HG02970 (cell line): ENCODE data around the gene NAV2.

Experiments
- ATAC-seq: cut with Tn5 transposase; IDR thresholded peaks from one replicate; pipeline ENCODE4 v1.9.1; 2021; ENCODE audit warnings: mild to moderate bottlenecking, moderate library complexity, moderate number of reproducible peaks; ENCODE audit not compliant: unreplicated experiment, low FRiP score

The NAV2 gene

DNA sequence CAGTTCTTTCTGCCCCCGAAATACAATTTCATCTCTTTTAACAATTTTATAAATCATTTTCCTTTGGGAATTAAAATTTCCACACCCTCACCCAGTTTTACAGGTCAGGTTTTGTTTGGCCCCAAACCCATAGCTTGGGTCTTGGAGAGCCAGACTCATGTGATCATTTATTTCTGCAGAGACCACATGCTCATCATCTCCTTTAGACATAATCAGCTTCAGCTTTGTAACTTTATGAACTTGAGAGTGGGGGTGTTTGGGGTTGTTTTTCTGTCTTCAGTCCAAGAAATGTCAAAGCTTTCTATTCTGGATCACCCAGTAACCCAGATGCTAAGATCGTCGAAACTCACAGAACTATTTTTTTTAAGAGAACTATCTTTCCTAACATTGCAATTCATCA lies 376.7 kb downstream of the NAV2 start:
- ATAC-seq: no peak

DNA sequence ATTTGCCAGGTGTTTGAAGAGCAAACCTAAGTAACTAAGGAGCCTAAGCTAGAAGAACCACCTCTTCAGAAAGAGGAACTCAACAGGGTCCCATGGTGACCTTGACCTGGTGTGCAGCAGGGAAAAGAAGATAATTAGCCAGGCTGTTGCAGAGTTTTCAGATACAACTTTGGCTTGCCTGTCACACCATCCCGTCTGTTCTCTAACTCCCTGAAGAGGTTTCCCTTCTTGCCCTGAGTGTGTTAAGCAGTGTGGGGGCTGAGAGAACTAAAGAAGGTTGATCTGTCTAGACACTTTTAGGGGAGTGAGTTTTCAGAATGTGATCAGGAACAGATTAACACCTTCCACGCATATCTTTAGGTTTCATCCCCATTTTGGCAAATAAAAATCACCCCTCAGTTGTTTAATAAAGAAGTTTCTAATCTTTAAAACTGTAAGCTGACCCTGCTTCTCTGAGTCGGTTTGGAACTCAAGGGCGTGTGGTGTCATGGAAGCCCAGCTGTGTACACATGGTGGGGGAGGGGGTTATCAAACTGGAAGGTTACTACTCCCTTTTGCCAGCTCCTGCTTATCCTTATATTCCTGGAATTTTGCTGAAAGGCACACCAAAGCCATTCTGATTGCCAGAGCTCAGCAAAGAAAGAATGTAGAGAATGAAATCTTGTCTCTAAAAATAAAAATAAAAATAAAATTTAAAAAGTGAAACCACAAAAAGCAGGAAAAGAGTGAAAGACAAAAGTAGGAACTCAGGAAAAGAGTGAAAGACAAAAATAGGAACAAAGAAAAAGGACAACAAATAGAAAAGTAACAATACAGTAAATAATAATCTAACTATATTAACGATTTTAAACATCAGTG lies 377.4 kb downstream of the NAV2 start:
- no peak for ATAC-seq

DNA sequence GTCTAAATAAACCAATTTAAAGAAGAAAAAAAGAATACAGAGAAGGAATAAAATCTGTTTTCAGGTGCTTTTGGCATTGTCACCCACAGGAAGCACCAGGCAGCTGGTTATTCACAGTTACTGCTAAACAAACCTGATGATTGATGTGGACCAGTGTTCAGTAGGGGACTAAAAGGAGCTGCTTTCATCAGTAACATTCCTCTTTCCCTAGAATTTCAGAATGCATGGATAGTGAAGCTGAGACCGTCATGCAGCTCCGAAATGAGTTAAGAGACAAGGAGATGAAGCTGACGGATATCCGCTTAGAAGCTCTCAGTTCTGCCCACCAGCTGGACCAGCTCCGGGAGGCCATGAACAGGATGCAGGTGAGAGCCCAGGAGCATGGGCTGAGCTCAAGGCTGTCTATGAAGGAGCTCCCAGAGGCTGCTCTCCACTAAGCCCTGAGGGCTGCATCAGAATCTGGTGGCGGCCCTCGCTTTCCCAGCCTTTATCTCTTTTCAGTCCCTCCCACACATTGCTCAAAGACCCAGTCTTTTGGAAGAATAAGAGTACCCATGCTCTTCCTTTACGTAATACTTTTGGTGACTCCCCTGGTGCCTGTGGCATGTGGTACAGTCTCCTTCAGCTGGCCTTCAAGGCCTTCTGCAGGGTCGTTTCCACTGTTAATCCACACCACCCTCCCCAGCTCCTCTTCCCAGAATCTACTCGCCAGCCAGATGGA lies 378.2 kb downstream of the NAV2 start:
- ATAC-seq: no peak

DNA sequence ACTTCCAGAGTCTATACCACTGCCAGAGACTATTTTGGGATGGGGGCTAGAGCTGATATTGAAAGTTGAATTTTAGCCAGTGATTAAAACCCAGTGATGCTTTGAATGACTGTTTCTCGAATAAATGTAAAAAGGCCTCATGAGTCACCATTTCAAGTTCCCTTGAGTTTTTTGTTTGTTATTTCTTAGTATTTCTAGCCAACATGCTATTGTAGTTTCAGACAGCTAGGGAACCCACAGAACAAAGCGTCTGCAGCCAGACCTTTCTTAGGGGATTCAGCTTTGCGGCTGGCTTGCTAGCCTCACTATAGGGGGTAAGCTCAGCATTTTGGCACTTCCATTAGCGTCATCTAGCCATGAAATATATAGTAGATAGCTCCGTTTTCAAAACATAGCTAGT lies 381.1 kb downstream of the NAV2 start:
- ATAC-seq: no peak

DNA sequence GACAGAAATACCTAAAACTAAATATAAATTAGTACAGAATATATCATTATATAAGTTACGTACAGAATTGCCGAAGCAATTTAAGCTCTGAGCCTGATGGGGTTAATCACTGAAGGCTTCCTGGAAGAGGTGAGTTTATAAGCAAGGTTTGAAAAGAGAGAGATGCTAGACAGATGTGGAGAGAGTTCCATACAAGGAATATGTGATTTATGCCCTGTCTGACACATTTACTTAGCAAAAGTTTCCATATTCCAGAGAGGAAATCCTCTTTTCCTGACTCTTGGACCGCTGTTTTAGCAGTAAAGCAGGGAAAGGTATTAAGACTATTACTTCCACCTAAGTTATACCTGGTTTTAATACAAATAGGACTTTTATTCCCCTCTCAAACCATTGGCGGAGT lies 382.6 kb downstream of the NAV2 start:
- no peak for ATAC-seq

DNA sequence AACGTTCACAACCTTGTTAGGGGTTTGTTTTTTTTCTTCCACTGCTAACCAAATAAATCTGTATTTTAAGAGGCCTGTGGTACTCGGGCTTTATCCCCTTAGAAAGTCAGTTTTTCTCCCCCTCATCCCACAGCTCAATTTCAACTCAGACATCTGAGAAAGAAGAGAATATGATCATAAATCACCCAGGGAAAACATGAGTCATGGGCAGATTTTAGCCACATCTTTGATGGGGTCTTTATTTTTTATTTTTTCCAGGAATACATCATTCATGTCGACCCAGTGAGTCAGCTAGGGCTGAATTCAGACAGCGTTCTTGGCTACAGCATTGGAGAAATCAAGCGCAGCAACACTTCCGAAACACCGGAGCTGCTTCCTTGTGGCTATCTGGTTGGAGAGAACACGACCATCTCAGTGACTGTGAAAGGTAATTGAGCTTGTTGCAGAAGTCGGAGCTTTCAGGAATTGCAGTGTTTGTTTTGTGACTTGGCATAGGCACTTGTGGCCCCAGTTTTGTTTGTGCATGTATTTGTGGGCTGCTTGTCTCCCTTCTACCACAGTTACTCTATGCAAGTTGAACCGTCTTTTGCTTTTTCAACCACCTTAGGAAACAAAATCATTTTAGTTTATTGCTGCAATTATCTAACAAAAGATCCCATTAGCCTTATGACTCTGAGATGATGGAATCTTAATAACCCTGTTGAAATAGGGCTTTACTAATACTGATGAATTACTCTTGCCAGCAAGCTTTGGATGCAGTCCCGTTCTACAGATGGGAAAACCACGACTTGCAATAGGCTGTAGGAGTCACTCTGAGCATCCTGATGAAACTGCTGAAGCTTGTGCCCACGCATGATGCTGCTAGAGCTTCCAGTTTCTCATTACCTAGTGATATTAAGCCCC lies 384.9 kb downstream of the NAV2 start:
- ATAC-seq: no peak

DNA sequence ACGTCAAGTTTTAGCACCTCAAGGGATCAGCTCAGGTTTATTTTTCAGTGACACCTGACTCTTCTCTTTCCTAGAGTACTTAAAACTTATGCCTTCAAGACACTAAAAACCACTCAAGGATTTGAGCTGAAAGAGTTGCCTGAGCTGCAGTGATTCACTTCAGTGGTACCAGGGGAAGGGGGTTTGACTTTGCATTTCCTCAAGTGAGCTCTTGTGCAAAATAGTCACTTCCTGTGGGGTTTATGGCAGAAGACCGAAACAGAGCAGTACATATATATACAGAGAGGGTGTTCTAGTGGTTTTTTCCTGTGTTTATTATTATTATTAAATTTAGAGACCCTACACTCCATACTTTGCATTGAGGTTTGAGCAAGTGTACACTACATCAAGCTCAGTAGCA lies 386.9 kb downstream of the NAV2 start:
- ATAC-seq: no peak

DNA sequence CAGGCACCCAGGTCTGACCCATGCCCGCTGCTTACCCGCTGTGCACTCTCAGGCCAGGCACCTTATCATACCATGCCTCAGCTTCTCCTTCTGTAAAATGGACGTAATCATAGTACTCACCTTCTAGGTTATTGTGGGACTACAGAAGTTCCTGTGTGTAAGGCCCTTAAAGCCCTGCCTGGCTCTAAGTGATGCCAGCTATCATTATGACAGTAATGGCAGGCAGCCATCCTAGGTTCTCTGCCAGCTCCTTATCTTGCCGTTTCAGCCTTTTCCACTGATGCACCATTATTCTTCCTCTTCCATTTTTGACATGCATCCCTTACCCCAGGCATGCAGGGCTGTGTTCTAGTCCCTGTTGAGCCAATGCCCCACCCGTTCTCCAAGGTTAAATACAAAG lies 389.8 kb downstream of the NAV2 start:
- ATAC-seq: no peak

DNA sequence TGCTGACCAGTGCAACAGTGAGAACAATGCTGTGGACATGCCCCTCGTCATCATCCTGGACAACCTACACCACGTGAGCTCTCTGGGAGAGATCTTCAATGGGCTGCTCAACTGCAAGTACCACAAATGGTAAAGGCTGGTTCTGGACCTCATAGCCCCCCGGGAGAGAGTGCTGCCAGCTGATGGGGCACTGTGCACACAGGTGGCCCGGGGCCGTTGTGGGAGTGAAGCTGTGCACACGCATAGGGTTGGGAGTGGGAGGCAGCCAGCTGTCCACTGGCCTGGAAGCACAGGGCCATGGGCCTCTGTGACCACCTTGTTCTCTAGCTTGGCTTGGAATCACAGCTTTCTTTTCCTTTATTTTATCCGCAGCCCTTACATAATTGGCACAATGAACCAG lies 390.6 kb downstream of the NAV2 start:
- no peak for ATAC-seq

DNA sequence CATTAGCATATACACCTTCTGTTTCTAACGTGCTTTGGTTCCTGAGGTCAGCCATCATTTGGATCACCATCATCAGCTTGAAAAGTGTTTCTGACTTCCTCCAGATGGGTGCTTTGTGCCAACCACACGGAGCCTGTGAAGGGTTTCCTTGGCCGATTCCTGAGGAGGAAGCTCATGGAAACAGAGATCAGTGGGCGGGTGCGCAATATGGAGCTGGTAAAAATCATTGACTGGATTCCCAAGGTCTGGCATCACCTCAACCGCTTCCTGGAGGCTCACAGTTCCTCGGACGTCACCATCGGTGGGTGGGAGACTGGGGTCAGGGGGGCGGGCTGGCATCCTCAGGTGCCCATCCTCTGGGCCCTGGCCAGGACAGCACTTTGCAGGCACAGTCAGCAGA lies 392.8 kb downstream of the NAV2 start:
- no peak for ATAC-seq

DNA sequence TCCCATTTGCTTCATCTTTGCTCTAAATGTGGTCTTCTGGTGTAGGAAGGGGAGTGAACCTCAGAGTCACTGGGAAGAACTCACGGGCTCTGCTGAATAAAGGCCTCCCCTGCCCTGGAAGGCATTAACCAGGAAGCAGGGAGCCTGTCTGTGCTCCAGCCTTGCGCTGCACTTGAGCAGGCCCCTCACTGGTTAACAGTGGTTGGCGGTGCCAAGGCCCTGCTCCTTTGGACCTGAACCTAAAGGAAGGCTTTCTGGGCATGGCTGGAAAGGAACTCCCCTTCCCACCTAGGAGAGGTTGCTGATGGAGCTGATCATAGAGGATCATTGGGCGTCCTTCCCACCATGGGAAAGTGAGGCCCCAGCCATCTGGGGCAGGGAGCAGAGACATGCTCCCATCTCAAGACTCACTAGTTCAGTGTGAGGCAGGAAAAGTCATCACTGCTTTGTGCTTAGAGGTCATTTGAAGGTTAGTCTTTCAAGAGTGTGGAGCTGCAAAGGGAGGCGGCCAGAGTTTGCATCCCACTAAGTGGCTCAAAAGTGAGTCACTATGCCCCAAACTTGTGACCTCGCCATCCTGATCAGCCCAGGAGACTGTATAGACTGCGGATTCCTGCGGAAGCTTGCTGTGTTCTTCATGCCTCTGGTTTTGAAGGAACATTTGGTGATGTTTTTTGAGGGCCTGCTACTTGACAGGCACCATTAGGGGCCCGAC lies 397.3 kb downstream of the NAV2 start:
- no peak for ATAC-seq

DNA sequence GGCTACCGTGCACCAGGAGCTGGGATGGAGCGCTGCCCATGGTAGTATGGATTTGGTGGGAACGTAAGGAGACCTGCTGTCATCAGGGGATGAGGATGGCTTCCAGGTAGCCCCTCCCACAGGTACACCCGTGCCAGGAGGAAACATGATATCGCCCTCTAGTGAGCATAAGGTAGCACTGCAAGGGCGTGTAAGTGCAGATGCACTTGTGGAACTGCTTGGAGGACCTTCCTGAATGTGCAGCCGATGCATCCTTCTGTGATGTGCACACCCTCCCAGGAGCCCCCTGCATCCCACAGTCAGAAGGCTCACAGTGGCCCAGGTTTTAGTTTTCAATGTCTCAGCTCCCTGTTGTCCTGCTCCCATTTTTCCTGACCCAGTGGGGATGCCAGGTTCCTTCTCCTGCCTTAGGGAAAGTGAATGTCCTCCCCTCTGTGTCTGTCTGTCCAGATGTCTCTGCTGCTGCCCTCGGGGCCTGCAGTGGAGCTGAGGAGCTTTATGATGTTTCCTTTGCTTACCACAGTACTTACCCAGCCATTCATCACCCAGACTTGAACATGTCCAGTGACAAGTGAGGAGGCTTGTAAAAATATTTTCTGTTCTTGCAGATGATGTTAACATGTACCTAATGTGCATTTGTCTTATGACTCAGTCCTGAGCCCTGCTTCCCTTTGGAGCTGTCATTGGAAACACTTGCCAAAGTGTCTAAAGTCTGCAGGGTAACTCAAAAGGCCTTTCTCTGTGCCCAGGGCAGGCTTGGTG lies 398.5 kb downstream of the NAV2 start:
- no peak for ATAC-seq

DNA sequence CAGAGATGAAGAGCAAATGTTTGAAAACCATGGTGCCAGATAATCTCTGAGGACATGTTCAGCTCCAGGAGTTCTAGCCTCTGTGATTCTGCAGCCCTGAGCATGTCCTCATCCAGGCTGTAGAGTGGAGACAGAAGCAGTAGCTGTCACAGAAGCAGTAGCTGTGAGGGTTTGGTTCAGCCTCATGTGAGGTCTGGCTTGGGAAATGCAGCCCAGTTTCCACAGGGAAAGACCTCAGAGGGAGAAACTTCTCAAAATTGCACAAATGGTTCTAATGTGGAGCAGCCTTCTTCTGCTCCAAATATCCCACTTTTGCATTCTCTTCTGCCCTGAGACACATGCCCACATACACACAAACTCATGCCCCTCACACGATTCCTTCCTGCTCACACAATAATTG lies 399.2 kb downstream of the NAV2 start:
- no peak for ATAC-seq

DNA sequence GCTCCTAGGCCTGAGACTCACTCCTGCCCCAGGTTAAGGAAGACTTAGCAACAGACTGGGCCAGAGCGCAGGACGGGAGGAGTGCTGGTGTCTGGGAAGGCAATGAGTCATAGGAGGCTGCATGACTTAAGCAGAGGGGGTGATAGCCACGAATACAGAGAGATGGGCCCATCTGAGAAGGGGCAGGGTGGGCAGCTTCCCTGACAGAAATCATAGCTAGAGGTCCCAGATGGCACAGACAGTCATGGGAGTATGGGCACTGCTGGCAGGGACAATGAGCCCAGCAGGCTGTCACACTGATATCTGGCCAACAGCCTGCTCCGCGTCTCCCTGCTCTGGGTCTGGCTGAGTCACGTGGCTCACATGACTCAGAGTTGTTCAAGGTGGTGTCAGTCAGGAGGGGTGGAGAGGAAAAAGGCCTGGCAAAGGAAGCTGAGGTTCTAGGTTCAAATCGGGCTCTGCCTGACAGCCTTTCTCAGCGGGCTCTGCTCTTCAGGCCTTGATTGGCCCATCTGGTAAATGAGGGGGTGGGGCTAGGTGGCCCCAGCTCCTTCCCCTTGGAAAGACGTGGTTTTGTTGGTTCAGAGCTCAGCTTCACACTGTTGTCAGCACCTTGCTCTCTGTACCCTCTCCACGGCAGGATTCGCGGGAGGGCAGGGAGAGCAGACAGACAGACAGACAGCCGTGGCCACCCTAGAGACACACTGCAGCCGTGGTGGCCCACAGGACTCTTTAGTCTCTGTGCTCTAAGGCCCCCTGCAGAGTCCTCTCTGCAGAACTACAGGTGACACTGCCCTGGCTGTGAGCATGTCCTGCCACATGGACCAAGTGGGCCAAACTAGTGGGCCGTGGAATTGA lies 399.9 kb downstream of the NAV2 start:
- no peak for ATAC-seq

DNA sequence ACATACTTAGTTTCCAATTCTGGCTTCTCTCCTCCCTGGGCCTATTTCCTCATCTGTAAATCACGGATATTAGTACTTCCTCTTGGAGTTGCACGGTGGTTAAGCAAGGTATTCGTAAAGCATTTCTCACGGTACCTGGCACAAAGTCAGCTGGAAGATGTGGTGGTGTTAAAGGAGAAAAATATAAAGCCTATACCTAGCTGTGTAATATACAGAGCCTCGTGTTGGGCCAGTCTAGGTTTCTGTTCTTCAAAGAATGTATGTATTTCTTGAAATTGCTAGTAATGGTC lies 400.5 kb downstream of the NAV2 start:
- ATAC-seq: no peak

DNA sequence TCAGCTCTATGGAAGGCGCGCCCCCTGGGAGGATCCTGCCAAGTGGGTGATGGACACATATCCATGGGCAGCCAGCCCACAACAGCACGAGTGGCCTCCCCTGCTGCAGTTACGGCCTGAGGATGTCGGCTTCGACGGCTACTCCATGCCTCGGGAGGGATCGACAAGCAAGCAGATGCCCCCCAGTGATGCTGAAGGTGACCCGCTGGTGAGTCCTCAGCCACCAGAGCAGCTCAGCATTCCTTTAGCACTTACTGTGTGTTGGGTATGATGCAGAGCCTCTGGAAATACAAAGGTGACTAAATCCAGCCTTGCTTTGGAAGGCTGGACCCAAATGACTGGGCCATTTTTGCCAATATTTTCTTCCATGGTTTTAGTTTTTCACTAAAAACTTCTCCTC lies 402.0 kb downstream of the NAV2 start:
- ATAC-seq: no peak

DNA sequence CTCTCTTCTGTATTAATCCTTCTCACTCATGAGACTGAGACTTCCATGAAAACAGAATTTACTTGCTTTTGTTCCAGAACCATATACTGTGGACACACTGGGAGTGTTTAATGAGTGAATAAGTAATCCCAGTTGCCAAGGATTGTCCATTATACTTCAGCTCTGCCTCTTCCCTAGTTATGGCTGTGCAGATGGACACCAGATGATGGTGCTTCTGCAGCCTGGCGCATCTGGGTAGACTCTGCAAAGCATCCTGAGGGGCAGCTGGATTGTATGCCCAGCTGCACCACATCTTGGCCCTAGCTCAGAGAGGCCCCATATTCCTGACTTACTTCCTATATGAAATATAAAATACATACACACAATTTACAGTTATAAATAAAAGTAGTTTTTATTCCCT lies 404.2 kb downstream of the NAV2 start:
- ATAC-seq: no peak

DNA sequence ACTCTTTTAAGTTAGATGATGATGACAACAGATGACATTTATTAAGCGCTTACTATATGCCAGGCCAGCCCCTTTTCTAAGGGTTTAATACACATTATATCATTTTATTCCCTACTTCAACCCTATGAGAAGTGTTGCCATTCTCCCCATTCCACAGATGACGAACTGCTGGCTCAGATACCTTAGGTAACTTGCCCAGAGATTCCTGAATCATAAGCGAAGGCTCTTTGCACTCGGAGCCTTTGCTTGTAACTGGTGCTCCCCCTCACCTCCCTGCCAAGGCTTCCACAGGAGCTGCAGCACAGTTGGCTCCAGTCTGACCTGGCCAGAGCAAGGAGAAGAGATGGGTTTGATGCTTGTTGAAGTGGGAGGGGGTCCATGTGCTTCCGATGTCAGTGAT lies 404.7 kb downstream of the NAV2 start:
- no peak for ATAC-seq

DNA sequence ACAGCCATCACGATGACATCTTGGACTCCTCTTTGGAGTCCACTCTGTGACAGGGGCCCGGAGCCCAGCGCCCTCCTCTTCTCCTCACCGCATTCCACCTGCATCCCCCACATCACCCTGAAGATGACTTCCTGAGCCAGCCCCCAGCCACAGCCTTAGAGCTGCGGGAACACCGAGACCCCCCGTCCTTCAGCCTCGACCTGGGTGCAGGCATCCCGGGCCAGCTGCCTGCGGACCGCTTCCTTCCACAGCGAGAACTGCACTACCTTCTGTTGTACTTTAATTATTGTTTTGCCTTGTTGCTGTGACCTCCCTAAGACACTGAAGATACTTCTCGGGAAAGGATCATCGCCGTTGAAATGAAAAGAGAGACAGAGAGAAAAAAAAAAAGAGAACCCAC lies 405.6 kb downstream of the NAV2 start:
- ATAC-seq: no peak
